Mucosa of gallbladder (tissue), 1 donor: ENCODE measurements around the gene CYBC1. TPM values are rescaled to one million over a fixed set of nuclear protein-coding genes. Genes with fewer than 3 reads are reported as not detected.

ENCODE experiments used
- DNase-seq: peaks from one replicate; pipeline ENCODE4 v3.0.0-alpha.2; 2020; ENCODE audit warnings: low spot score
- total RNA-seq: library from RNA; stranded (reverse); gene quantifications from one replicate; pipeline ENCODE4 v1.2.1, GENCODE V29; 2021
- donor health status: DM: no; HTN: no; CAD: no.

Gene CYBC1
- total RNA-seq, 1 donor from 2014 or later = 114 TPM

DNA sequence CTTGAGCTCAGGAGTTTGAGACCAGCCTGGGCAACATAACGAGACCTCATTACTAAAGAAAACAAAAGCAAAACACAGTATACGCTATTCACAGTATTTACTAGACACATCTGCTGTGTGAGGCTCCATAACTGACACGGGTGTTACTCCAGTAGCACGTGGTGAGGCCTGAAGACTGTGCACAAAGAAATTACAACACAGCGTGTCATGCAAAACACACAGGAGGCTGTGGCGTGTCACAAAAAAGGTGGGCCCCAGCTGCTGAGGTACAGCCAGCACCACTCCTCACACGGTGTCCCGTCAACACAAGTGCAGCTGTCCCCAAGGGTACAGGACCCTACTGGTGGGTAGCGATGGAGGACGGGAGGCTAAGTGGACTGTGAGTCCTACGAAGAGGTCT is 2.7 kb downstream of the CYBC1 start:
- no peak for DNase-seq

DNA sequence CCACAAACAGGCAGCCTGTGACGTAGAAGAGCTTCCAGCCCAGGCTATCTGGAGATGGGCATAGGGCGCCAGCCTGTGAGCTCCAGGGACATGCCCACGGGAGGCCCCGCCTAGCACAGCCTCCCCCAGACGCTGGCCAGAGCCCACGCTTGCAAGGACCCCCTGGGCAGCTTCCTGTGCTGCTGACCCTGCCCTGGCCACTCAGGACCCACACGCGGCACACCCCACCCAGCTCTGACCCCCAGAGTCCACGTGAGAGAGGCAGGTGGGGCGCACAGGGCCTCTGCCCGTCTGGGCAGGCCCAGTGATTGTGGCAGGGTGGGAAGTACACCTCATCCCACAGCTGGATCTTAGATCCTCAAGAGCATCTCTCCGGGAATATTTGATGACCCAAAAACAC is 3.9 kb downstream of the CYBC1 start:
- no peak for DNase-seq

DNA sequence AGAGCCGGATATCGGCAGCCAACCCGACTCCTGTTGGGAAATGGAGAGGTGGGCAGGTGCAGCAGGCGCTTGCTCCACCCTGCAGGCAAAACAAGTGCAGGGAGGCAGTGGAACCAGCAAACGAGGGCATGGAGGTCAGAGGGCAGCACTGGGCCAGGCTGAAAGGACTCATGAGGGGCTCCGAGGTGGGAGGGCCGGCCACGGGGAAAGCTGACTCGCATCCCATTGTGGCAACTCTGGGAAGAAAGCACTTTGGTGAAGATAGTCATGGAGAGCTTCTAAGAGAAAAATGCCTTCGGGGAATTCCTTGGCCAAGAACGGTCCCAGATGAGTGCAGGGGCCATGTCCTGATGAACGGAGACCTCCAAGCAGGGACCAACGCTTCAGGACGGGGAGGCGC is 4.4 kb downstream of the CYBC1 start:
- no peak for DNase-seq

DNA sequence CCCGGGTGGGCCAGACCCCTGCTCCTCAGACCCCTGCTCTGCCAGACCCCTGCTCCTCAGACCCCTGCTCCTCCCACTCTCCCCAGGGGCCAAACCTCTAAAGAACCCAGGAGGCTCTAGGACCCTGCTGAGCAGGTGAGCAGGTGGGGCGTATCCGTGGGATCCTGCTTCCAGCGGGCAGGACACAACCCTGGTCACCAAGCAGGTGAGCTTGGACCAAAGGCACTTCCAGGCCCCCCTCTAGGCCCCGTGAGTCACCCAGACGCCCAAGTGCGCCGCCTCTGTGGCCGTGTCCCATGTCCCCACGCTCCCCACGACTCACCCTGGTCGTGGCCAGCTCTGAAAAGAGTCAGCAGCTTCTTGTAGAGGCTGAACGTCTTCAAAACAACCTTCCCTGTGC is 5.0 kb downstream of the CYBC1 start:
- no peak for DNase-seq

DNA sequence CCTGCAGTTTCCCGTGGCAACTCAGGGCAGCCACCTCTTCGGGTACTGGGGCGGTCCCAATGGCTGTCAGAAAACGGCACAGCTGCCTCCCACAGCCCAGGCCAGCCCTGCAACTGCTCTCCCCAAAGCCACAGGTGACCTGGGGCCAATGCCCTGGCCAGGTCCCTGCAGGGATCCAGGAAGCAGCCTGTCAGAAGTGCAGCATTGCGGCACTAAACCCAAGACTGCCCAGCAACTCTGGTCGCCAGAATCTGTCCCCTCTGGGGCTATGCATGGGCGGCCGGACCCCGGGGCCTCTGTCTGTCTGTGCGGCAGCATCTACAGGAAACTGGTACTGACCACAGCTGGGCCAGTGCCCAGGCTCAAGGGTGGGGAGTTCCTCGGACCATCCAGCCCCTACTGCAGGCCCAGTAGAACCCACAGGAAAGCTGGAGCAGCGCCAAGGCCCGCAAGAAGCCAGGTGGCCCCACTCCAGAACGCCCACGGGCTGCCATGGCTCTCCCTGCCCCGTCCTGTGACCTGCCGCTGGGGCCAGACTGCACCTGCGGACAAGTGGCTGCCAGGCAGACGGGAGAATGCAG is 5.5 kb downstream of the CYBC1 start:
- DNase-seq = no peak

DNA sequence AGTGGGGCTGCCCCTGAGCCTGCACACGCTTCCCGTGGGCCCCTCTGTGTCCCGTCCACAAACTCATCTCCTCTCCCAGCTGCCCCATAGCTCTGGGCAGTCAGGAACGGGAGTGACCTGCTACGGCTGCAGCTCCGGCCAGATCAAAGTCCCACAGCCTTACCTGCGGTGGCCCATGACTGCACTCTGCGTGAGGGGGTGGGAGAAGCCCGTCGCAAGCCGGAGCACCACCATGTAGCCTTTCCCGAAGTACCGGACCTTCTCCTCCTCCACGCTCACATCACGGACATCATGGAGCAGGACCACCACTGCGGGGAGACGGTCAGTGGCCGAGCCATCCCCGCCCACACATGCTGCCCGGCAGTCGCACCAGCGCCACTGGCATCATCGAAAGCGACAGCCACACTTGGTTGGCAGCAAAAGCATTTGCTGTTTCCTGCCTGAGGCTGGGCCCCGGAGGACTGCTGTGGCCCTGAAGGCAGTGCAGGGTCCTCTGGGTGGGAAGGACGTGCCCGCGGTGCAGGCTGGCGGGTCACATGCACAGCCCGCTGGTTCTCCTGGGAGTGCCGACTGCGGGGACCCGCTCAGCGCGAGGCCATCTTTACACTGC is 6.2 kb downstream of the CYBC1 start:
- no peak for DNase-seq

DNA sequence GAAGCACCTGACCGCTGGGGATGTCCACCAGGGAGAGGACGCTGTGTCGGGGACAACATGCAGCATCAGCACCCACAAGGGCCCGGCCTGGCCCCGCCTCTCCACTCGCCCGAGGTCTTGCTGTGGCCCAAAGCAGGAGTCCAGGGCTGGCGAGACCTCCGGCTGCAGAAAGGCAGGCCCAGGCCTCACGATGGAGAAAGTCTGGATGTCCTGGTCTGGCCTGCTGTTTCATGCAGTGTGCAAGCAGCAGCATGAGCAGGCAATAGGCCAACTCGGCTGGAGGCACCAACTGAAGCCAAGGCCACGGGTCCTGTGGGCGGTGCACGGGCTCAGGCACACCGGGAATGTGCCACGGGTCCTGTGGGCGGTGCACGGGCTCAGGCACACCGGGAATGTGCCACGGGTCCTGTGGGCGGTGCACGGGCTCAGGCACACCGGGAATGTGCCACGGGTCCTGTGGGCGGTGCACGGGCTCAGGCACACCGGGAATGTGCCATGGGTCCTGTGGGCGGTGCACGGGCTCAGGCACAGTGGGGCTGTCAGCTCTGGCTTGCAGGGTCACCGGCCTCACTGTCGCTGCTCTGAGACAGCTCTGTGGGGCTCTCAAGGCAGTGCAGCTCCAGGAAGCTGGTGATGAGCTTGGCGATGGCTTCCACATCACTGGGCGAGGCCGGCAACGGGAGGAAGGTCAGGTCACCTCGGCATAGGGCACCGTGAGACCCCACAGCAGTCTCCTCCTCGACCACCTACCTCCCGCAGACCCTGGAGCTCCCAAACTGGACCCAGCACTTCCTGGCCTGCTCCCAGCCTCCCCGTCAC is 6.9 kb downstream of the CYBC1 start:
- no peak for DNase-seq

DNA sequence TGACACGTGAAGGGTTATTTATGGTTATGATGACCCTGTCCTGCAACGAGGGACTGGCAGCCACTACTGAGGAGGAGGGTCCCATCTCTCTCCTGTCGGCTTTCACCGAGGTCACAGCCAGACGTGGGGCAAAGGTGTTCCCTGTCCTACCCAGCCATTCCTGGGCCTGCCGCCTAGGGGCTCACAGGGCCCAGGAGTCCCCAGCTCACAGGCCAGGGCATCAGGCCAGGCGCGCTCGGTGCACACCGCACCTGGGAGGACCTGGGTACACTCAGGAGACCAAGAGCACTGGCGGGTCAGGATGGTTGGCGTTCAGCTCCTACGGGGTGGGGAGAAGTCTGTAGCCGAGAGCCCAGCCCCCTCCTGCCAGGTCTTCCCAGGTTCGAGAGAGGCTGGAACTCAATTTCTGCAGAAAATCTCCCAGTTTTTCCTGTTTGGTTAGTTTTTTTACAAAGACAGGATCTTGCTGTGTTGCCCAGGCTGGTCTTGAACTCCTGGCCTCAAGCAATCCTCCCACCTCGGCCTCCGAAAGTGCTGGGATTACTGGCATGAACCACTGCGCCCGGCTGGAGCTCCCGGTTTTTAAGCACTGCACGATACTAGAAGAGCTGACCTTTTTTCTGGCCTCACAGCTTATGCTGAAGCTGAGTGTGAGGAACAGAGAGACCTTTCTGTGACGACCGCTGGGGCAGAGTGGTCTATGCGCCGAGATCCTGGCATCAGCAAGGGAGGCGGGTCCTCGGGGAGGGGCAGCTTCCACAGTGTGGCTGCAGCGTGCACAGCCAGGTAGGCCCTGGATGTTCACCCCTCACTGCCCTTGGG is 7.7 kb downstream of the CYBC1 start:
- no peak for DNase-seq

DNA sequence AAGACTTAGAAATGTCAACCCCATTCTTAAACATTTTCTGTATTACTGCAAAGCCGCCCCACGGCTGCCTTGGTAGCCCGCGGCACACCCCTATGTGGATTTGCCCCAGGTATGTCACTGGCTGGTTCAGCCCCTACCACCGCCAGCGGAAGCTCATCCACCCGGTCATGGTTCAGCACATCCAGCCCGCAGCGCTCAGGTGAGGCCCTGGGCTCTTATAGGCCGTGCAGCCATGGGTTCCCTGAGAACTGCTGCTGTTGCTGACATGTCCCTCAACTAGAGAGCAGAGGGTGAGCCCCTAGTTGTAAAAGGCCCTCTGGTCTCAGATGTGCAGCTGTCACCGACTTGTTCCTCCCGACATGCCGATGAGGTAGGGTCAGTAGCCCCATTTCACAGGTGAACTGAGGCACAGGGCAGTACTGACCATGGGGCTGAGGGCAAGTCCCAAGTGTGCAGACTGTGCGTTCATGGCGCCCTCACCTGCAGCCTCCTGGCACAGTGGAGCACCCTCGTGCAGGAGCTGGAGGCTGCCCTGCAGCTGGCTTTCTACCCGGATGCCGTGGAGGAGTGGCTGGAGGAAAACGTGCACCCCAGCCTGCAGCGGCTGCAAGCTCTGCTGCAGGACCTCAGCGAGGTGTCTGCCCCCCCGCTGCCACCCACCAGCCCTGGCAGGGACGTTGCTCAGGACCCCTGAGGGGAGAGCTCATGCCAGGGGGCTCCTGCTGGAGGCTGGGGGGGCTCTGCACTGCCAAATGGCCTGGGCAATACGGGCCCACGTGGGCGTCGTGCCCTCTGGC is 8.7 kb downstream of the CYBC1 start:
- no peak for DNase-seq

DNA sequence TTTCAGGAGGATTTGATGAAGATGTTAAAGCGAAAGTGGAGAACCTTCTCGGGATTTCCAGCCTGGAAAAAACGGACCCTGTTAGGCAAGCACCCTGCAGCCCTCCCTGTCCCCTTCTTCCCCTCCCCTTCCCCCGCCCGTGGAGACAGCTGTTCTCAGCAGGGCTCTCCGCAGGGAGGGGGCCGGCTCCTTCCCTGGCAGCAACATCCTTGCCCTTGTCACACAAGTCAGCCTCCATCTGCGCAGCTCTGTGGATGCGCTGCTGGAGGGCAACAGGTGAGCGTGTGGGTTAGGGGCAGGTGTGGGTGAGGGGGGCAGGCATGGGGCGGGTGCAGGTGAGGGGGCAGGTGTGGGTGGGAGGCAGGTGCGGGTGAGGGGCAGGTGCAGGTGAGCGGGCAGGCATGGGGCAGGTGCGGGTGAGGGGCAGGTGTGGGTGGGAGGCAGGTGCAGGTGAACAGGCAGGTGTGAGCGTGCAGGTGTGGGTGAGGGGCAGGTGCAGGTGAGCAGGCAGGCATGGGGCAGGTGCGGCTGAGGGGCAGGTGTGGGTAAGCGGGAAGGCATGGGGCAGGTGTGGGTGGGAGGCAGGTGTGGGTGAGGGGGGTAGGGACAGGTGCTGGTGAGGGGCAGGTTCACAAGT is 9.4 kb downstream of the CYBC1 start:
- no peak for DNase-seq

DNA sequence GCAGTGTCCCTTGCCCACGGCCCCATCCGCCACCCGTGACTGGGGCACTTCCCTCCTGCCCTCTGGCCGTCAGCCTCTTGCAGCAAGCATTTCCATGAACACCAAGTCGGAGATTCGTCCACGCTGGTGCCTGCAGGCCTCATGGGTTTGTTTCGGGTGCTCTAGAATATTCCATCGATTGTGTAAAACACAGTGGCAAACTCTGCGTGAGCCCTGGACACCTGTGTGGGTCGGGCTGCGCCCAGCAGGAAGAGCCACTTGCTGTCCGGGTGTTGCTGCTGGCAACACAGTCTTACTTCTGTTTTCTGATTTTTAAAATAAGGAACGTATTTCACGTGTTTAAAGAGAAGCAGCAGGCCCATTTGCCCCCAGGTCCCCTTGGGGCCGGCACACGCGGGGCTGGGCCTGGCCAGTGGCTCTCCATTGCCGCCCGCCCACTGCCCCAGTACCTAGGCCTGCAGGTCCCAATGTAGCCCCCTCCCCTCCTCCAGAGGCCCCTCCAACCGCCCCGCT is 10.0 kb downstream of the CYBC1 start:
- DNase-seq = no peak

DNA sequence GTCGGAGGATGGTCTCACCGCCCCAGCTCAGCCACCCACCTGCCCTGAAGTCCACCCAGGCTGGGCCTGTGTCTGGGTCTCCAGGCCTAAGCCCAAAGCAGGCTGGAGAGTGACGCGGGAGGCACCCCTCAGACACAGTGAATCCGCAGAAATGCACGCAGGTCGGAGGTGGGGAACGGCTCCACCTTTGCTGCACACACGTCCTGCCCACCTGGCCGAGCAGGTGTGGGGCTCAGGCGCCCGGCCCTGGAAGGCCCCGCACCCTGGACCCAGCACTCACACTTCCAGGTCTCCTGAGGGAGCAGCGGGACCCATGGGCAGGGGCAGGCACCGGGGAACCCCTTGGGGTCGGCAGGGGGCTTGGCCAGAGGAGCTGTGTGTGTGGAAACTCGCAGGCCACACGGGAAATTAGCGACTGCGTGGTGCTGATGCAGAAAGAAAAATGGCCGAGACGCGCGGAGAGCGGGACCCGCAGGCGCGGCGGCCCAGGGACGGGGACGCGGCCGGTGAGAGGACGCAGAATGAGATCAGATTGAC is 10.7 kb downstream of the CYBC1 start:
- DNase-seq = no peak

DNA sequence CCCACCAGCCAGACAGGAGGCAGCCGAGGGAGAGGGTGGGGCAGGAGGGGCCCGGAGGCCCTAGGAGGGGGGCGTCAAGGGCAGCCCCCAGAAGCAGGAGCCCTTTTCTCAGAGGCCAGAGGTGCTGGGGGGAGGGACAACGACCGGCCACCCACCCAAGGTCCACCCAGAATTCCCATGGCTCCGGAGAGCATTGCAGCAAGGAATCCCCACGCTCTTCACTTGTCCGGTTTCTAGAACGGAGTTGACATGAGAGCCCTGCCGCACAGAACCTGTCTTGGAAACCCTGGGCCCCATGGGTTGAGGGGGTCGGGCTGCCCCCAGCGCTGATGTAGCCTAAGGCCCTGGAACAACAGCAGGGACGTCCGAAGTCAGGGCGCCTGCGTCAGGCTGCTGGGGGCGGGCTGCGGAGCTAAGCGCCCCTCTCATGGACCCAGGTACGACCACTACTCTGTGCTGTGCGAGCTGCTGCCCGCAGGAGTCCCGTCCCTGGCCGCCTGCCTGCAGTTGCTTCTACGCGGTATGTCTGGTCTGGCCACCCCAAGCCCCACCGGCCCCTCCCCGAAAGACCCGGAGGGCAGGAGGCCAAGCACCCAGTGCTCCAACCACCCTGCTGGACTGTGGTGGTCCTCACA is 11.2 kb downstream of the CYBC1 start:
- DNase-seq = no peak

DNA sequence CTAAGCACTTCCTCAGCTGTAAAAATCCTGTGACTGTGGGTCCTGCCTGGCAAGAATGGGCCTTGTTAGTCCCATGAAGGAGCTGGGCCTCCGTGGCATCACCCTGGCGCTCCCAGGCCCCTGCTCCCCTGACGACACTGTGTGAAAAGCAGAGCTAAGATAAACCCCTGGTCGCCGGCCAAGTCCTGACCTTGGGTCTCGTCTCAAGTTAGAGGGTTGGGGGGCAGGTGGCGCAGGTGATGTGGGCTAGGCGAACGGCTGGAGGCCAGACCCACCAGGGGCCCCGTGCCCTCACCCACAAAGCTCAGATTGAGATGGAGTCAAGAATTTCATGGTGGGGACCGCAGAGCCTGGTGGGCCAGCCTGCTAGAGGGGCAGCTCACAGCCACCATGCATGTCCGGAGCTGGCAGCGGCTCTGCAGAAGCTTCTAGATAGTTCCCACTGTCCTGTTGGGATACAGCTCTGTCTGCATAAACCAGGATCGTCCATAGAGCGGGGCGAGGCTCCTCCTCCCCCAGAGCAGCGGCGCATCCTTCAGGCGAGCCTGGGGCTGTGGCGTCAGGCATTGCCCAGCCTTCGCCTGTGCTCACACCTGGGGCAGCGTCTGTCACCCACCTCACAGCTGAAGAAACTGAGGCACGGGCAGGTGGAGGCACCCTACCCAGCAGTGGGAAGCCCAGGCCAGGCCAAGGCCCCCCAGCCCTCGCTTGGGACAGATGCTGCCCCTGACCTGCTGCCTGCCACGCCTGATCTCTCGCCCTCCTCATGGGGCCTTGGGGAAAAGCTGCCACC is 12.0 kb downstream of the CYBC1 start:
- DNase-seq = no peak

DNA sequence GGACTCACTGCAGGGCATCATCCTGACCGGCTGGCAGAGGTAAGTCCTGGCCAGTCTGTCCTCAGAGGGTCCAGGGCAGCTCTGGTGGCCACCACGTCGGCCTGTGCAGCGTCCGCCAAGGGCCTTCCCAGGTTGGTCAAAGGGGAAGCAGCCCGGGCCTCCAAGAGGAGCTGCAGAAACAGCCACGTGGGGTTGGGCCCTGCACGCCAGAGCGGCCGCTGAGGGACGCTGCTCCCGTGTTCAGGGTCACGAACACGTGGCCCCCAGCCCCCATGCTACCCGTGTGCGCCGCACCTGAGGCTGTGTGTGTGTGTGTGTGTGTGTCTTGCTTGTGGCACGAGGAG is 13.3 kb downstream of the CYBC1 start:
- DNase-seq = no peak

DNA sequence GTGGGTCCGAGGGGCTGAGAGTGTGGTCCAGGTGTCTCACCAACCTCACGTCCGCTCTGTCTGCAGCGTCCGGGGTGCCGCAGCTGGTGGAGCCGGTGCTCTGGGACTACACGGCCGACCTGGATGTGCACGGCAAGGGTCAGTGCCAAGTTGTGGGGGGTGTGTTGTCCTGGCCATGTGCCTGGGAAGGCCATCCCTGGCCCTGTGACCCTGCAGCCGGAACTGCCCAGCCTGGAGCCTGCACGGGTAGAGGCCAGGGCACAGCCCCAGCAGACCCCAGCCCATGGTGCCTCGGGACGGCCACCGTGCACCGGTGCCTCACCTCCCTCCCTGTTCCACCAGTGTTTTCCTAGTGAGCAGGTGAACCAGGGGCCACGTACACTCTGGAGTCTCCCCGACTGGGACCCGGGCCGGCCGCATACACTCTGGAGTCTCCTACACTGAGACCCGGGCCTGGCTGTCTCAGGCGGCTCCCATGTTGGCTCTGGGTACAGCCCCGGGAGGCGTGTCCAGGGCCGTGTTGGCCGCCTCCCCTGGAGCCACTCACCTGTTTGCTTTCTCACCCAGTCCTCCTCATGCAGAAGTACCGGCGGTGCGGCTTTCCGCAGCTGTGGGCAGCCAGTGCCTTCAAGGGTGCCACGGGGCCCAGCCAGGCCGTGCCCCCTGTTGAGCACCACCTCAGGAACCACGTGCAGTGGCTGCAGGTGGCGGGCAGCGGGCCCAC is 13.8 kb downstream of the CYBC1 start:
- no peak for DNase-seq

DNA sequence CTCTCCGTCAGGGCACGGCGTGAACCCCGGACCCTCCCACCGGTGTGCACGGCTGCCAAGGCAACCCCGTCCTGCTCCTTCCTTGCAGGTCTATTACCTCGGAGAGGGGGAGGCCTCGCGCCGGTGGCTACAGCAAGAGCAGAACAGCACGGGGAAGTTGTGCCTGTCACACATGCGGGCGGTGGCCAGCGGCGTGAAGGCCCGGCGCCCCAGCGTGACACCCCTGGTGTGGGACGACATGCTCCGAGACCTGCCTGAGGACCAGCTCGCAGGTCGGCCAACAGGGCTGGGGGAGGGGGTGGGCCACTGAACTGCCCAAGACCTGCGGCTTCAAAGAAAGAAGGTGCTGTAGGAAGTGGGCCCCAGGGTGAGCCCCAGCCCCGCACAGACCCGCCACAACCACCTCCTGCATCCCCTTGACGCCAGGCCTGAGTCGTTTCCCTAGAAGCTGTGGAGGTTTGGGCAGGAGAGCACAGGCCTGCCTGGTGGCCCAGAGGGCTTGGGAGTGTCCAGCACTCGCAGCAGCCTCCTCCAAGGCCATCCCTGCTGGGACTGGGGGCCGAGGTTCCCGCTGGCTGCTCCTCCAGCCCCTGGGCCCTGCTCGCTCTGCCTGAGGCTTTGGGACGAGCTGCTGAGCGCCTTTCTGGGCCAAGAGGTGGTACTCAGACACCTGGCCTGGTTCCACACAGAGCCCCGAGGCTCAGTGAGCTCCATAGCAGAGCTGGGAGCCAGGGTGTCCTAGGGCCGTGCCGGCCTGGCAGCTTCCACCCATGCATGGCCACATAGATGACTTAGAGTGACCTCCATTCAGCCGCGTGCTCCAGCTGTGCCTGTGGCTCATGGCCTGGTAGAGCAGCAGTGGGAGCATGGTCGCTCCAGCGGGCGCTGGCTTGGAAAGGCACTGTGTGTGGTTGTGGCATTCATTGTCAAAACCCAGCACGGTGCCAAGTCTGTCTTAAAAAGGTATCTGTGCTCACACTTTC is 14.7 kb downstream of the CYBC1 start:
- no peak for DNase-seq
